Keratinocyte (primary cell): Measurements from ENCODE around the gene RBBP4.

Source experiments
- CTCF ChIP-seq, 3 experiments: IDR thresholded peaks in 1 of 3; conservative IDR thresholded peaks in 1 of 3; optimal IDR thresholded peaks in 1 of 3; 2 replicates in 2 of 3; 3 replicates in 1 of 3; pipeline versions ENCODE3 to v1.5.1; 2011; ENCODE audit warnings: low read length in 3 of 3, mild to moderate bottlenecking in 3 of 3, moderate library complexity in 2 of 3, control low read depth in 1 of 3, inconsistent platforms in 1 of 3; ENCODE audit not compliant: insufficient read depth in 2 of 3; ENCODE audit errors: extremely low read depth in 1 of 3
- EZH2 ChIP-seq: IDR thresholded peaks from one replicate; pipeline ENCODE4 v1.6.1; 2012; ENCODE audit warnings: inconsistent platforms, mild to moderate bottlenecking, low read length, moderate library complexity

GRCh38 chr1:32729254-32730046, 78.4 kb downstream of the RBBP4 start:
- no peak for TF ChIP-seq CTCF (optimal IDR thresholded peaks at IDR 0.05 in 1 of 3, IDR thresholded peaks at IDR 0.05 in 1 of 3, conservative IDR thresholded peaks at IDR 0.05 in 1 of 3; ENCODE audit: extremely low read depth in 1 of 3, insufficient read depth in 2 of 3, low read length in 3 of 3)
- no peak for TF ChIP-seq EZH2
